Testis (tissue), 2 donors: ENCODE data around the gene LIN28A.

Experiments
- POLR2A ChIP-seq: fragments of 450-650 bp; IDR thresholded peaks from one replicate; pipeline ENCODE4 v1.6.1; 2017; ENCODE audit warnings: antibody characterized with exemption, mild to moderate bottlenecking, moderate library complexity
- TF ChIP-seq, protein P1 (sequence below), 3 experiments: fragments of 450-650 bp in 2 of 3; fragments of 200-600 bp in 1 of 3; sonication (generic) in 1 of 3; IDR thresholded peaks; one replicate each; pipeline ENCODE4 v1.5.1; 2016 to 2019; ENCODE audit warnings: antibody characterized with exemption in 3 of 3, mild to moderate bottlenecking in 2 of 3, moderate library complexity in 1 of 3

DNA sequence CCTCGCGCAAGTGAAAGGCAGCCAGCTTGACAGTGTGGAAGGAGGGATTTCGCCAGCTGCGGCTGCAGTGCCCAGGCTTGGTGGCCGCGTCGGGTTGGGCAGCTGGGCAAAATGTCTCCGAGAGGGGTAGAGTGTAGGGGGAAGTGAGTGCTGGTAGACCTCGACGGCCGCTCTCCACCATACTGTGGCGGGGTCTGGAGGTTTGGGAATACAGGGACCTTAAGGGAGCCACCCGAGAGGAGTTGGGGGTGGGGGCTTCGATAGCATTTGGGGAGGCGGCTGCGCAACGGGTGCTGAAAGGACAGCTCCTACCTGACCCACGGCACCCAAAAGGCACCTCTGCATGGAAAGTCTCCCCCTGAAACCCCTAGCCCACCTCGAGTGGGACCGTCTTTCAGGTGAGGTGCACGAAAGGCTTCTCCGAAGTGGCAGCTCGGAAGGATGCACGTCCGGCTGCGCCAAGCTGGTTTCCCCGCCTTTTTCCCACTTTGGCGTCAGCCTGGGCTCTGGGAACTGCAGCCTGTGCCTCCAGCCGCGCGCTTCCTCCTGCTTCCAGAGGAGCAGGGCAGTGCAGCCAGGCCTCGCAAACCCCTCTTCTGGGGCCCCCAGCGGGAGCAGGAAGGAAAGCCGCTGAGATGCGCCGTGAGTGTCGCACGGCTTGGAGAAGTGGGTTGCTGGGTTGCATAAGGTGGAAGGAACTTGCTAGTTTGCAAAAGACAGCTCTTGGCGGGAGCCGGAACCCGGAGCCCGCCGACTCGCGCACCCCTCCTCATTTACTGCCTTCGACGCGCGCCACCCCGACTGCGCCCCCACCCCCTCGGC lies 61.1 kb downstream of the LIN28A start:
- TF ChIP-seq, protein P1, sequence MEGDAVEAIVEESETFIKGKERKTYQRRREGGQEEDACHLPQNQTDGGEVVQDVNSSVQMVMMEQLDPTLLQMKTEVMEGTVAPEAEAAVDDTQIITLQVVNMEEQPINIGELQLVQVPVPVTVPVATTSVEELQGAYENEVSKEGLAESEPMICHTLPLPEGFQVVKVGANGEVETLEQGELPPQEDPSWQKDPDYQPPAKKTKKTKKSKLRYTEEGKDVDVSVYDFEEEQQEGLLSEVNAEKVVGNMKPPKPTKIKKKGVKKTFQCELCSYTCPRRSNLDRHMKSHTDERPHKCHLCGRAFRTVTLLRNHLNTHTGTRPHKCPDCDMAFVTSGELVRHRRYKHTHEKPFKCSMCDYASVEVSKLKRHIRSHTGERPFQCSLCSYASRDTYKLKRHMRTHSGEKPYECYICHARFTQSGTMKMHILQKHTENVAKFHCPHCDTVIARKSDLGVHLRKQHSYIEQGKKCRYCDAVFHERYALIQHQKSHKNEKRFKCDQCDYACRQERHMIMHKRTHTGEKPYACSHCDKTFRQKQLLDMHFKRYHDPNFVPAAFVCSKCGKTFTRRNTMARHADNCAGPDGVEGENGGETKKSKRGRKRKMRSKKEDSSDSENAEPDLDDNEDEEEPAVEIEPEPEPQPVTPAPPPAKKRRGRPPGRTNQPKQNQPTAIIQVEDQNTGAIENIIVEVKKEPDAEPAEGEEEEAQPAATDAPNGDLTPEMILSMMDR (IDR thresholded peaks at IDR 0.05), result no peak
- no peak for TF ChIP-seq POLR2A
